AG04449 (cell line): ENCODE measurements around the gene ATAD3C.

Experiments used
- CTCF ChIA-PET: fragments of 350-600 bp; formaldehyde crosslinking; extraction: SDS; loops from one replicate; lab custom pipeline; 2021; ENCODE audit warnings: antibody characterized with exemption; lab: Yijun Ruan, JAX
- POLR2A ChIA-PET: fragments of 400-600, 350-600 bp; formaldehyde crosslinking; extraction: SDS; loops from one replicate; lab custom pipeline; 2020; ENCODE audit warnings: antibody characterized with exemption, inconsistent platforms; lab: Yijun Ruan, JAX
- DNase-seq: peaks from one replicate; pipeline ENCODE4 v3.0.0-alpha.2; 2010; ENCODE audit warnings: low read depth, low spot score
- H3K4me3 ChIP-seq: 2 replicates; pipeline ENCODE4 v1.5.1; 2011; ENCODE audit warnings: low read depth, mild to moderate bottlenecking, control low read depth, low read length
- CTCF ChIP-seq: IDR thresholded peaks from one replicate; pipeline ENCODE4 v1.5.1; 2011; ENCODE audit warnings: mild to moderate bottlenecking, moderate library complexity, low read length, control low read depth, inconsistent platforms; ENCODE audit not compliant: insufficient read depth; ENCODE audit errors: missing control alignments

ATAD3C gene

GRCh38 chr1:1418464-1419362, 30.8 kb upstream of the ATAD3C start:
- ChIA-PET CTCF (interaction anchor here (0.8 kb wide), 1 partner anchor 11 kb away, joined by 4 read pairs; no protein-coding TSS in a partner anchor), POLR2A (no interaction called here)
- no peak overlapping the region for H3K4me3 ChIP-seq
- TF ChIP-seq CTCF: no peak
- DNase-seq: no peak

- POLR2A ChIA-PET: no interaction called here
- no peak for DNase-seq
- H3K4me3 ChIP-seq: no peak overlapping the region
- TF ChIP-seq CTCF: no peak
- CTCF ChIA-PET: interaction anchor here (2.2 kb wide), 1 partner anchor 85 kb away, joined by 5 read pairs; no protein-coding TSS in a partner anchor
Observed at GRCh38 chr1:1419363-1419812, 30.1 kb upstream of the ATAD3C start.

- ChIA-PET CTCF (interaction anchor here (1.1 to 2.2 kb wide), 2 partner anchors 20 to 84 kb away, joined by 3 to 5 read pairs; no protein-coding TSS in a partner anchor), POLR2A (no interaction called here)
- H3K4me3 ChIP-seq: no peak overlapping the region
- TF ChIP-seq CTCF: no peak
- no peak for DNase-seq
Observed at GRCh38 chr1:1419813-1420653, 29.5 kb upstream of the ATAD3C start.

- POLR2A ChIA-PET: no interaction called here
- no peak overlapping the region for H3K4me3 ChIP-seq
- no peak for TF ChIP-seq CTCF
- CTCF ChIA-PET: interaction anchor here (1.1 to 2.2 kb wide), 2 partner anchors 20 to 84 kb away, joined by 3 to 5 read pairs; no protein-coding TSS in a partner anchor
- DNase-seq: no peak
Observed at GRCh38 chr1:1420654-1421141, 28.8 kb upstream of the ATAD3C start.

- no peak within 1 kb of the TSS for H3K4me3 ChIP-seq
- ChIA-PET CTCF (interaction anchor here (1.1 to 2.2 kb wide), 2 partner anchors 19 to 83 kb away, joined by 3 to 5 read pairs; no protein-coding TSS in a partner anchor), POLR2A (no interaction called here)
- DNase-seq: no peak
- no peak for TF ChIP-seq CTCF
Observed at GRCh38 chr1:1421147-1421906, 28.2 kb upstream of the ATAD3C start, which contains the start of gene ANKRD65. TSS of gene ANKRD65 (minus strand) at chr1:1421276. CDS start at chr1:1421005, 271 bp downstream.
